ENCODE measurements around the gene PACRG.

GRCh38 chr6:162817196-162817595 lies 89.4 kb downstream of the PACRG start:
- TF ChIP-seq, protein P1, sequence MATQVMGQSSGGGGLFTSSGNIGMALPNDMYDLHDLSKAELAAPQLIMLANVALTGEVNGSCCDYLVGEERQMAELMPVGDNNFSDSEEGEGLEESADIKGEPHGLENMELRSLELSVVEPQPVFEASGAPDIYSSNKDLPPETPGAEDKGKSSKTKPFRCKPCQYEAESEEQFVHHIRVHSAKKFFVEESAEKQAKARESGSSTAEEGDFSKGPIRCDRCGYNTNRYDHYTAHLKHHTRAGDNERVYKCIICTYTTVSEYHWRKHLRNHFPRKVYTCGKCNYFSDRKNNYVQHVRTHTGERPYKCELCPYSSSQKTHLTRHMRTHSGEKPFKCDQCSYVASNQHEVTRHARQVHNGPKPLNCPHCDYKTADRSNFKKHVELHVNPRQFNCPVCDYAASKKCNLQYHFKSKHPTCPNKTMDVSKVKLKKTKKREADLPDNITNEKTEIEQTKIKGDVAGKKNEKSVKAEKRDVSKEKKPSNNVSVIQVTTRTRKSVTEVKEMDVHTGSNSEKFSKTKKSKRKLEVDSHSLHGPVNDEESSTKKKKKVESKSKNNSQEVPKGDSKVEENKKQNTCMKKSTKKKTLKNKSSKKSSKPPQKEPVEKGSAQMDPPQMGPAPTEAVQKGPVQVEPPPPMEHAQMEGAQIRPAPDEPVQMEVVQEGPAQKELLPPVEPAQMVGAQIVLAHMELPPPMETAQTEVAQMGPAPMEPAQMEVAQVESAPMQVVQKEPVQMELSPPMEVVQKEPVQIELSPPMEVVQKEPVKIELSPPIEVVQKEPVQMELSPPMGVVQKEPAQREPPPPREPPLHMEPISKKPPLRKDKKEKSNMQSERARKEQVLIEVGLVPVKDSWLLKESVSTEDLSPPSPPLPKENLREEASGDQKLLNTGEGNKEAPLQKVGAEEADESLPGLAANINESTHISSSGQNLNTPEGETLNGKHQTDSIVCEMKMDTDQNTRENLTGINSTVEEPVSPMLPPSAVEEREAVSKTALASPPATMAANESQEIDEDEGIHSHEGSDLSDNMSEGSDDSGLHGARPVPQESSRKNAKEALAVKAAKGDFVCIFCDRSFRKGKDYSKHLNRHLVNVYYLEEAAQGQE (IDR thresholded peaks at IDR 0.05; ENCODE audit: insufficient read depth in 1 of 2, low read depth in 2 of 2, low read length in 2 of 2) = no peak
- TF ChIP-seq SIN3A (IDR thresholded peaks at IDR 0.05; ENCODE audit: borderline replicate concordance, insufficient read depth, low read length) (no peak), POLR2AphosphoS5 (IDR thresholded peaks at IDR 0.05; ENCODE audit: low read depth, low read length) (no peak)
